Bladder microvascular endothelial cell (primary cell): ENCODE measurements around the gene TXN. TPM values are rescaled to one million over a fixed set of nuclear protein-coding genes. Genes with fewer than 3 reads are reported as not detected.

Experiments
- total RNA-seq: library from RNA; depleted of rRNA; stranded (reverse); fragments of >200 nt; gene quantifications from 2 replicates; pipeline ENCODE4 v1.2.3, GENCODE V29; 2014

Gene TXN
- 159 and 191 TPM in 2 replicates for total RNA-seq

DNA sequence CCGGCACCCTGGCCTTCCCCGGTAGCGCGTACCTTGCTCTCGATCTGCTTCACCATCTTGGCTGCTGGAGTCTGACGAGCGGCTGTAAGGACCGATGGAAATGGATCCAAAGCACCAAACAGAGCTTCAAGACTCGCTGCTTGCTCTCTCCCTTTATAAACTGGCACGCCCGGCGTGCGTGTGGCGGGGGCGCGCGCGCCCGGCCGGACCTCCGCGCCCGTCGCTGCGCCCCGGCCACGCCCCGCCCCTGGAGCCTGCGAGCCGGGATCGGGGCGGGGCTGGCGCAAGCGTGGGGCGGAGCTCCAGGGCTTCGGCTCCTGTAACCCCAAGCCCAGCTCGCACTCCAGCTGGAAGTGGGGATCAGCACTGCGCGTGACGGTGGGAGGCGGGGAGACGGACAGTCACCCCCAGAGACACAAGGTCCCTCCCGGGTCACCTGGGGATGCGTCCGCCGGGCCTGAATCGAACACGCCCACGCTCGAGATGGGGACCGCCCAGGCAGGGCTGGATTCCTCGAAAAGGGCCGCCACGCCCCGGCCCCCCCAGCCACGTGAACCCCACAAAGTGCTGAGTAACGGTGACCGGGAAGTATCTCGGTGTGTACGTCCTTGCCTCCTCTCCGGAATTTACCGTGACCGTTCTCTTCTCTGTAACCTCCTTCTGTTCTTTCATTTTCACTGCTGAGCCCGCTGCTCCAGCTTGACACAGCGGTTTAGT is at the start of gene TXN:
TXN (minus strand) TSS at position 128 of the 717 bp plus-strand sequence; CDS start at position 56, 72 bp downstream.

DNA sequence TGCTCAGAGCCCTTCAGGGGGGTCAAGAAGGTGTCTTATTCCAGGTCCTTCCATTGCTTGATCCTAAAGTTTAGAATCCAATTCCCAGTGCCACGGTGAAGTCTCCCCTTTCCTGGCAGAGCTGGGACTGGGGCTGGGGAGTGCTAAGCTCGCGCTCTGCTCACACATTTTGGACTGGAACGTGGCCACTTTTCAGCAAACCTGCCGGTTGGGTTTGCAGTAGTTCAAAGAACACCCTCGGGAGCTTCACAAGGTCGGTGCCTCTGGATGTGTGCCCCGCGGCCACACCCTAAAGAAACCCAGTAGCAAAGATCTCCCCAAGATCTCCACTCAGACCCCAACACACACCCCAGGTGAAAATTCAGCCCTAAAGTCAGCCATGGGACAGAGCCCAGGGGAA is 48.3 kb downstream of the TXN start, which contains the start of gene C9orf152:
C9orf152 (minus strand) TSS at position 129 of the 400 bp plus-strand sequence. CDS start 580 bp downstream, outside the sequence.

Other genes starting within 250 kb of the TXN start
- gene C9orf152, start 48.3 kb downstream of the TXN start, total RNA-seq, result not detected in 2 replicates
- gene TXNDC8, start 81.4 kb upstream of the TXN start, total RNA-seq, result not detected in 2 replicates